H1 (cell line): ENCODE results near the gene CNTN5. TPM values are rescaled to one million over a fixed set of nuclear protein-coding genes. Genes with fewer than 3 reads are reported as not detected.

ENCODE experiments used
- CTCF ChIA-PET: fragments of 300-600 bp; sonication (Branson Sonifier 250); formaldehyde crosslinking; loops from one replicate; lab custom pipeline; 2021; ENCODE audit not compliant: partially characterized antibody; lab: Charles Lee
- POLR2A ChIA-PET: fragments of 300-600 bp; sonication (Branson Sonifier 250); formaldehyde crosslinking; loops from one replicate; lab custom pipeline; 2021; ENCODE audit warnings: inconsistent platforms; ENCODE audit not compliant: partially characterized antibody; lab: Charles Lee
- DNase-seq, 2 experiments: peaks; one replicate each; pipeline versions ENCODE4 v3.0.0 to v3.0.0-alpha.2; 2010 to 2022; ENCODE audit warnings: low spot score in 2 of 2, low read depth in 1 of 2, mixed read lengths in 1 of 2
- FAIRE-seq: peaks from 2 replicates; lab custom pipeline; 2011; peaks lifted over from hg19 to GRCh38; lab: Jason Lieb, UNC
- H2AFZ ChIP-seq: 2 replicates; pipeline ENCODE4 v1.8.1; 2012; ENCODE audit warnings: low read length, inconsistent platforms
- H2AK5ac ChIP-seq: 2 replicates; pipeline ENCODE4 v1.6.1; 2013; ENCODE audit warnings: low read depth, low read length
- H2BK120ac ChIP-seq: replicated peaks from 2 replicates; pipeline ENCODE3; 2013; ENCODE audit warnings: low read depth, low read length, inconsistent platforms
- H2BK12ac ChIP-seq: 2 replicates; pipeline ENCODE4 v1.6.1; 2013; ENCODE audit warnings: low read depth, low read length
- H2BK15ac ChIP-seq: 2 replicates; pipeline ENCODE4 v1.6.1; 2013; ENCODE audit warnings: low read length
- H2BK20ac ChIP-seq: 2 replicates; pipeline ENCODE4 v1.6.1; 2013; ENCODE audit warnings: low read length
- H2BK5ac ChIP-seq: 2 replicates; pipeline ENCODE4 v1.6.1; 2013; ENCODE audit warnings: low read depth, low read length
- H3K14ac ChIP-seq: 2 replicates; pipeline ENCODE4 v1.6.1; 2013; ENCODE audit warnings: inconsistent platforms; ENCODE audit not compliant: insufficient read length
- H3K18ac ChIP-seq: 2 replicates; pipeline ENCODE4 v1.6.1; 2013; ENCODE audit warnings: low read length; ENCODE audit errors: extremely low read depth
- H3K23ac ChIP-seq: 2 replicates; pipeline ENCODE4 v1.6.1; 2013; ENCODE audit warnings: inconsistent platforms; ENCODE audit not compliant: insufficient read length
- H3K23me2 ChIP-seq: 2 replicates; pipeline ENCODE4 v1.6.1; 2013; ENCODE audit warnings: low read depth, low read length
- H3K27ac ChIP-seq: 2 replicates; pipeline ENCODE4 v1.6.1; 2011; ENCODE audit warnings: low read depth, low read length, inconsistent platforms
- H3K27me3 ChIP-seq, 4 experiments: replicated peaks in 1 of 4; 1 replicate in 1 of 4; 2 replicates in 3 of 4; pipeline versions ENCODE4 v1.6.1 to v1.8.1; 2011 to 2013; ENCODE audit warnings: low read length in 3 of 4, mild to moderate bottlenecking in 3 of 4, inconsistent platforms in 2 of 4, mixed read lengths in 2 of 4, moderate library complexity in 1 of 4; ENCODE audit not compliant: control insufficient read depth in 3 of 4, insufficient read depth in 3 of 4; ENCODE audit errors: extremely low read depth in 1 of 4
- H3K36me3 ChIP-seq, 4 experiments: 2 replicates each; pipeline versions ENCODE4 v1.6.1 to v1.8.1; 2011 to 2013; ENCODE audit warnings: mild to moderate bottlenecking in 4 of 4, low read length in 3 of 4, moderate library complexity in 2 of 4, control low read depth in 1 of 4, inconsistent platforms in 1 of 4; ENCODE audit not compliant: insufficient read depth in 4 of 4, control insufficient read depth in 2 of 4
- H3K4ac ChIP-seq: replicated peaks from 2 replicates; pipeline ENCODE3; 2013; ENCODE audit warnings: low read length, low read depth, mixed read lengths, inconsistent platforms; ENCODE audit not compliant: insufficient read length
- H3K4me1 ChIP-seq, 4 experiments: replicated peaks in 1 of 4; 1 replicate in 1 of 4; 2 replicates in 3 of 4; pipeline versions ENCODE4 v1.6.1 to v1.8.1; 2011 to 2013; ENCODE audit warnings: low read length in 3 of 4, inconsistent platforms in 2 of 4, mixed read lengths in 1 of 4; ENCODE audit not compliant: insufficient read depth in 4 of 4, control insufficient read depth in 3 of 4
- H3K4me2 ChIP-seq, 2 experiments: 2 replicates each; pipeline versions ENCODE4 v1.6.1 to v1.8.1; 2011 to 2013; ENCODE audit warnings: low read depth in 2 of 2, low read length in 2 of 2, control low read depth in 1 of 2, inconsistent platforms in 1 of 2, mild to moderate bottlenecking in 1 of 2; ENCODE audit not compliant: insufficient read depth in 1 of 2
- H3K4me3 ChIP-seq, 4 experiments: fragments of 200-600, 300-600 bp in 1 of 4; sonication (generic), shearing (Covaris generic), sonication (Bioruptor Twin) in 1 of 4; 2 replicates each; pipeline versions ENCODE4 v1.5.1 to v1.8.1; 2011 to 2016; ENCODE audit warnings: low read length in 4 of 4, low read depth in 3 of 4, control low read depth in 2 of 4, inconsistent platforms in 2 of 4, mild to moderate bottlenecking in 2 of 4, mixed read lengths in 1 of 4, moderate library complexity in 1 of 4; ENCODE audit not compliant: insufficient read depth in 2 of 4; ENCODE audit errors: extremely low read depth in 1 of 4
- H3K56ac ChIP-seq: replicated peaks from 2 replicates; pipeline ENCODE3; 2013; ENCODE audit warnings: low read depth, mild to moderate bottlenecking, mixed read lengths, low read length, inconsistent platforms; ENCODE audit not compliant: insufficient read length
- H3K79me1 ChIP-seq: 2 replicates; pipeline ENCODE4 v1.6.1; 2013; ENCODE audit warnings: low read depth, low read length, control low read depth
- H3K79me2 ChIP-seq, 2 experiments: 2 replicates each; pipeline versions ENCODE4 v1.6.1 to v1.8.1; 2012 to 2013; ENCODE audit warnings: low read length in 2 of 2, mild to moderate bottlenecking in 2 of 2, inconsistent platforms in 1 of 2; ENCODE audit not compliant: insufficient read depth in 2 of 2, control insufficient read depth in 1 of 2
- H3K9ac ChIP-seq, 4 experiments: replicated peaks in 1 of 4; 1 replicate in 1 of 4; 2 replicates in 3 of 4; pipeline versions ENCODE4 v1.6.1 to v1.8.1; 2011 to 2013; ENCODE audit warnings: low read depth in 3 of 4, low read length in 3 of 4, control low read depth in 2 of 4, mild to moderate bottlenecking in 2 of 4, moderate library complexity in 2 of 4, inconsistent platforms in 1 of 4; ENCODE audit errors: extremely low read depth in 1 of 4
- H3K9me3 ChIP-seq, 2 experiments: 2 replicates each; pipeline versions ENCODE4 v1.6.1 to v1.8.1; 2012 to 2013; ENCODE audit warnings: mild to moderate bottlenecking in 2 of 2, moderate library complexity in 2 of 2, control low read depth in 1 of 2, inconsistent platforms in 1 of 2, low read depth in 1 of 2, low read length in 1 of 2, mixed read lengths in 1 of 2; ENCODE audit not compliant: insufficient read depth in 2 of 2
- H4K20me1 ChIP-seq, 2 experiments: replicated peaks in 1 of 2; 2 replicates each; pipeline versions ENCODE3 to v1.8.1; 2011 to 2013; ENCODE audit warnings: inconsistent platforms in 2 of 2, low read length in 2 of 2, mild to moderate bottlenecking in 1 of 2; ENCODE audit not compliant: insufficient read depth in 2 of 2, control insufficient read depth in 1 of 2
- H4K5ac ChIP-seq: 2 replicates; pipeline ENCODE4 v1.6.1; 2013; ENCODE audit warnings: low read length, low read depth, mixed read lengths, inconsistent platforms; ENCODE audit not compliant: insufficient read length
- H4K8ac ChIP-seq: 2 replicates; pipeline ENCODE4 v1.8.0; 2013; ENCODE audit warnings: mild to moderate bottlenecking, moderate library complexity, low read length, inconsistent platforms; ENCODE audit not compliant: insufficient read depth; ENCODE audit errors: extremely low read depth
- H4K91ac ChIP-seq: replicated peaks from 2 replicates; pipeline ENCODE3; 2013; ENCODE audit warnings: low read length, mixed read lengths, inconsistent platforms; ENCODE audit not compliant: insufficient read length
- EP300 ChIP-seq, 2 experiments: IDR thresholded peaks; 1 replicate in 1 of 2; 2 replicates in 1 of 2; pipeline ENCODE4 v1.6.1; 2011 to 2012; ENCODE audit warnings: low read depth in 2 of 2, low read length in 2 of 2, mild to moderate bottlenecking in 2 of 2, borderline replicate concordance in 1 of 2, inconsistent platforms in 1 of 2, moderate library complexity in 1 of 2
- HDAC2 ChIP-seq, 2 experiments: fragments of 300-600 bp in 1 of 2; sonication (generic) in 1 of 2; IDR thresholded peaks; 2 replicates each; pipeline ENCODE4 v1.6.1; 2011 to 2012; ENCODE audit warnings: low read depth in 2 of 2, low read length in 2 of 2, mild to moderate bottlenecking in 2 of 2, moderate library complexity in 2 of 2, borderline replicate concordance in 1 of 2, inconsistent platforms in 1 of 2
- KDM4A ChIP-seq: IDR thresholded peaks from one replicate; pipeline ENCODE4 v1.7.1; 2012; ENCODE audit warnings: low read depth, mild to moderate bottlenecking, moderate library complexity, low read length, inconsistent platforms; ENCODE audit not compliant: severe bottlenecking
- USF2 ChIP-seq: IDR thresholded peaks from 2 replicates; pipeline ENCODE4 v1.6.1; 2011; ENCODE audit warnings: low read length, improper control_type of control experiment
- WGBS, 2 experiments: shearing (Covaris generic) in 1 of 2; methylation state at CpG; one replicate each; pipeline versions ENCODE4 v1.1.6 to v1.1.7; 2013 to 2015; ENCODE audit warnings: low lambda C conversion rate in 2 of 2, mixed read lengths in 2 of 2, inconsistent platforms in 1 of 2, low coverage in 1 of 2, missing lambda C conversion rate in 1 of 2; ENCODE audit not compliant: insufficient replicate concordance in 2 of 2, insufficient coverage in 1 of 2, insufficient read length in 1 of 2; ENCODE audit errors: extremely low coverage in 1 of 2, missing lambda C conversion rate in 1 of 2; 5-methylcytosine and 5-hydroxymethylcytosine counted together
- polyA plus RNA-seq, 7 experiments: library from polyadenylated mRNA; depleted of rRNA in 3 of 7; stranded (reverse) in 5 of 7; unstranded in 2 of 7; fragments of >200 nt in 5 of 7; fragments of 200-250 nt in 2 of 7; gene quantifications; 1 replicate in 5 of 7; 2 replicates in 1 of 7; 4 replicates in 1 of 7; pipeline versions ENCODE4 v1.2.1 to v1.2.3, GENCODE V29; 2011 to 2013; ENCODE audit warnings: missing spikeins in 2 of 7, mixed read lengths in 2 of 7
- total RNA-seq: library from RNA; stranded (reverse); fragmentation: NEBNext Ultra II Directional; extraction: Animal tissue kit (Norgen Biotek cat#: 25700); gene quantifications from 2 replicates; pipeline ENCODE4 v1.2.1, GENCODE V29; 2021

The CNTN5 gene
- total and polyA plus RNA-seq, 2 of the 8 experiments (the other 6 are each of a cell fraction or from before 2014, with no cell fraction given): not detected

GRCh38 chr11:100247704-100248103 lies 1227.0 kb downstream of the CNTN5 start:
- no peak for TF ChIP-seq HDAC2 (IDR thresholded peaks at IDR 0.05; ENCODE audit: borderline replicate concordance in 1 of 2, low read depth in 2 of 2, low read length in 2 of 2)
- TF ChIP-seq USF2: no peak
- no peak for TF ChIP-seq KDM4A
- no peak for TF ChIP-seq EP300 (IDR thresholded peaks at IDR 0.05; ENCODE audit: borderline replicate concordance in 1 of 2, low read depth in 2 of 2, low read length in 2 of 2)
- Histone ChIP-seq H3K4me3 (no peak overlapping the region), H4K91ac (no peak overlapping the region), H3K23me2 (no peaks in the 10 kb centered on the region), H4K8ac (no peak overlapping the region), H3K56ac (no peak overlapping the region), H2AK5ac (no peak overlapping the region), H3K79me1 (no peaks in the 10 kb centered on the region), H3K27me3 (no peaks in the 10 kb centered on the region), H3K9ac (no peak overlapping the region), H2AFZ (no peak overlapping the region), H3K4me2 (no peak overlapping the region), H3K9me3 (no peaks in the 10 kb centered on the region), H3K14ac (no peak overlapping the region), H3K4me1 (no peaks in the 10 kb centered on the region), H2BK20ac (no peak overlapping the region), H2BK120ac (no peak overlapping the region), H2BK12ac (no peak overlapping the region), H3K79me2 (no peaks in the 10 kb centered on the region), H3K27ac (no peak overlapping the region), H4K20me1 (no peaks in the 10 kb centered on the region), H3K4ac (no peak overlapping the region), H3K36me3 (no peaks in the 10 kb centered on the region), H3K23ac (no peak overlapping the region), H2BK15ac (no peak overlapping the region), H3K18ac (no peak overlapping the region), H4K5ac (no peak overlapping the region), H2BK5ac (no peak overlapping the region)
- FAIRE-seq (no peak), DNase-seq (no peak)
- 92% methylated on average over 1 of the region's 1 CpG; no CpG with 5 or more reads in 1 of the 2 experiments for WGBS, 2 experiments
- ChIA-PET POLR2A (no interaction called here), CTCF (interaction anchor here (0.7 kb wide), 1 partner anchor 15 kb away, joined by 3 read pairs; no protein-coding TSS in a partner anchor)
